Skin epidermis (tissue), 12 donors: Measurements from ENCODE around the gene ASPHD1.
"Not testable (repeated sequence)": the region's sequence is repeated elsewhere in the genome, so short reads cannot be mapped to it uniquely, and the experiment has no call there.

ENCODE experiments used
- H3K27ac ChIP-seq, 21 experiments: fragments of 200-600 bp; sonication (generic) in 11 of 21; one replicate each; pipeline ENCODE4 v1.5.0; 2020; ENCODE audit warnings: mild to moderate bottlenecking in 3 of 21, inconsistent platforms in 2 of 21, moderate library complexity in 2 of 21
- H3K4me3 ChIP-seq, 7 experiments: fragments of 200-600 bp; sonication (generic) in 2 of 7; one replicate each; pipeline ENCODE4 v1.5.0; 2020; ENCODE audit warnings: inconsistent platforms in 2 of 7, mild to moderate bottlenecking in 2 of 7, moderate library complexity in 1 of 7

The ASPHD1 gene

DNA sequence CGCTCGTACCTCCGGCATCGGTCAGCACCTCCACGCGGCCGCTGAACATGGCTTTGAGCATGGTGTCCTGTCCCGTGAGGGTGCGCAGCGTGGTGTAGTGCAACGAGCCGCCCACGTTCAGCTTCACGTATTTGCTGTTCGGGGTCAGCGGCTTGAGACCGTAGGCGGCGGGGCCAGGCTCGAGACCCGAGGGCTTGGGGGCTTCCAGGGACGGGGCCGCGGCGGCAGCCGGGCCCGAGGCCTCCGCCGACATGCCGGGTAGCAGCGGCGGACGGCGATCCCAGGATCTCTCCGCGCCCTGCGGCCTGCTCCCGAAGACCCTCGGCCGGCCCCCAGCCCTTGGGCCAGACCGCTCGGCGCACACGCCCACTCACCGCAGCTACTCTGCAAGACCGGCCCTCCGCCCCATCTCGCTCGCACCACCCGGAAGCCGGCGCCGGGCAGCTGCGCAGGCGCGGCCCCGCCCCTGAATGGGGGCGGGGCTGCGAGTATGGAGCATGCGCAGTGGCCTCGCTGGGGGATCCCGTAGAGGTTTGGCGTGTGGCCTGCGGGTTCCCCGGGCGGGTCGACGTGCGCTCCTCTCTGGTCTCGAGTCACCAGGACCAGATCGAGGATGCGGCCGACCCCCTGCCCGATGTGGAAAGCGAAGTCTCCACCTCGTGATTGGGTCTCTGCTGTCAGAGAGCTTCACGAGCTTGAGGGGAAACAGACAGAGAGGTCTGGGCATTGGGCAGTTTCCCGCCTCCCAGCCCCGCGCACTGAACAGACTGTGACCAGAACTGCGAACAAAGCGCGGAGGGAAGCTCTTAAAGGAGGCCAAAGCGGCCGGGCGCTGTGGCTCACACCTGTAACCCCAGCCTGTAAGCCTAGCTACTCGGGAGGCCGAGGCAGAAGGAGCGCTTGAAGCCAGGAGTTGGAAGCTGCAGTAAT is 25.8 kb downstream of the ASPHD1 start, which contains the start of gene KCTD13:
KCTD13 (minus strand) TSS at position 446 of the 930 bp plus-strand sequence; CDS start at position 253, 193 bp downstream.
- Histone ChIP-seq H3K4me3 (peak within 1 kb of the TSS; percentile 83 to 100 (median 97)), H3K27ac (peak within 1 kb of the TSS; percentile 9 to 93 (median 86))

DNA sequence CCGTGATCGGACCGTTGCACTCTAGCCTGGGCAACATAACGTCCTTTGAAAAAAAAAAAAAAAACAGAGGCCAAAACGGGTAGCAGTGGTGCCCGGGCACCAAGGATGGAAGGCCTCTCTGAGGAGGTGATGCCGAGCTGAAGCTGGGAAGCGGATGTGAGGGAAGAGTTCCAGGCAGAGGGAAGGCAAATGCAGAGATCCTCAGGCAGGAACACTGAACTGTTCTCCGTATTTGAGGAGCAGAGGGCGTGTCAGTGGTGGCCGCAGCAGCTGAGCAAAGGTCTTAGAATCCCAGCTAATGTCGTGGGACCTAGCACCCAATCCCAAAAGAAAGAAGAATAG is 26.4 kb downstream of the ASPHD1 start:
- peak overlapping the region; percentile 83 to 100 (median 97) for H3K4me3 ChIP-seq

DNA sequence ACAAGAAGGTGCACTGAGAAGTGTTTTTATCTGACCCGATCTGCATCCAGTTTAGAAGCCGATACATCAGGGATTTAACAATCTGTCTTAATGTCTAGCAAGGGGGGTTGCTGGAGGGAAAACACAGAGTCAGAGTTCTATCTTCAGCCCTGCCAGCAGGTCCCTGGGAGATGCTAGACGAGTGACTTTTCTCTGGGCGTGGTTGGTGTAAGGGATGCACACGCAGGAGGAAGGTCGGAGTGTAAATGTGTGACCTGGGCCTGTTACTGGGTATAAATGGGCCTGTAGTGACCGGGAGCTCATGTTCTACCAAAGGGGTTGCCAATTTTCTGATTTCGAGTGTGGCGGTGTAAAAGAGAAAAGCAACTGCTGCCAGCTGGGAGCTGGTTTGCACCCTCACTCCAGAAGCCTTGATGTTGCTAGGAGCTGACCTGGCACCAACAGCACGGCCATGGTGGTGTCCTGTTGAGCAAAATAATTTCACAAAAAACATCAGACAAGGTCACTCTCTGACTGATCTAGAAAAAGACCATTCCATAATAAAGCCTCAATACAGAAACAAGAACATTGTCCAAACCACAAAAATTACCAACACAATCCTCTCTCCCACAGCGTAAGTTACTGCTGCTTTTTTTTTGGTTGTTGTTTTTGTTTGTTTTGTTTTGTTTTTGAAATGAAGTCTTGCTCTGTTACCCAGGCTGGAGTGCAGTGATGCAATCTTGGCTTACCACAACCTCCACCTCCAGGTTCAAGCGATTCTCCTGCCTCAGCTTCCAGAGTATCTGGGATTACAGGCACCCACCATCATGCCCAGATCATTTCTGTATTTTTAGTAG is 27.0 kb downstream of the ASPHD1 start:
- peak overlapping the region in 13 of 21 experiments; percentile 63 to 92 (median 86) for H3K27ac ChIP-seq
- H3K4me3 ChIP-seq = peak overlapping the region in 3 of 7 experiments; percentile 97 to 99 (median 98)

More for the DNA sequence above, 26.4 kb downstream of the ASPHD1 start:
- H3K27ac ChIP-seq = peak overlapping the region in 20 of 21 experiments; percentile 63 to 93 (median 86)

DNA sequence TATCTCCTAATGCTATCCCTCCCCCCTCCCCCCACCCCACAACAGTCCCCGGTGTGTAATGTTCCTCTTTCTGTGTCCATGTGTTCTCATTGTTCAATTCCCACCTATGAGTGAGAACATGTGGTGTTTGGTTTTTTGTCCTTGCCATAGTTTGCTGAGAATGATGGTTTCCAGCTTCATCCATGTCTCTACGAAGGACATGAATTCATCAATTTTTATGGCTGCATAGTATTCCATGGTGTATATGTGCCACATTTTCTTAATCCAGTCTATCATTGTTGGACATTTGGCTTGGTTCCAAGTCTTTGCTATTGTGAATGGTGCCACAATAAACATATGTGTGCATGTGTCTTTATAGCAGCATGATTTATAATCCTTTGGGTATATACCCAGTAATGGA is 31.5 kb downstream of the ASPHD1 start:
- not testable (repeated sequence) for H3K27ac ChIP-seq, H3K4me3 ChIP-seq

DNA sequence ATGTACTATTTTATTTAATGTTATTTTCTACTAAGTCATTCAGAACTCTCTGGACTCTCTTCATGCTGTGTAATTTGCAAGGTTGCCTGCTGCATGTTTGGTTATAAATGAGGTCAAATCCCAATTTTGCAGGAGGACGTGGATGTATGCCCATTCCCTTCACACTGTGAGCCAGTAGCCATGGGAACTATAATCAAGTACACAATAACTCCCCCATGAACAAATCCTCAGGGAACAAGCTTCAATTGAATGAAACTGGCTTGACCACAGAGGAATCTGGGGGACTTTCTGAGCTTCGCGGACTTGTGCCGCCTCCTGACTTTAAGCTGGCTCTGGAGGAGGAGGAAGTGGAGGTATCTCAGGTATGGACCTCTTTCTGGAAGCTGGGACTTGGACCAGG is 40.4 kb downstream of the ASPHD1 start:
- Histone ChIP-seq H3K27ac (no peak overlapping the region), H3K4me3 (no peak overlapping the region)

DNA sequence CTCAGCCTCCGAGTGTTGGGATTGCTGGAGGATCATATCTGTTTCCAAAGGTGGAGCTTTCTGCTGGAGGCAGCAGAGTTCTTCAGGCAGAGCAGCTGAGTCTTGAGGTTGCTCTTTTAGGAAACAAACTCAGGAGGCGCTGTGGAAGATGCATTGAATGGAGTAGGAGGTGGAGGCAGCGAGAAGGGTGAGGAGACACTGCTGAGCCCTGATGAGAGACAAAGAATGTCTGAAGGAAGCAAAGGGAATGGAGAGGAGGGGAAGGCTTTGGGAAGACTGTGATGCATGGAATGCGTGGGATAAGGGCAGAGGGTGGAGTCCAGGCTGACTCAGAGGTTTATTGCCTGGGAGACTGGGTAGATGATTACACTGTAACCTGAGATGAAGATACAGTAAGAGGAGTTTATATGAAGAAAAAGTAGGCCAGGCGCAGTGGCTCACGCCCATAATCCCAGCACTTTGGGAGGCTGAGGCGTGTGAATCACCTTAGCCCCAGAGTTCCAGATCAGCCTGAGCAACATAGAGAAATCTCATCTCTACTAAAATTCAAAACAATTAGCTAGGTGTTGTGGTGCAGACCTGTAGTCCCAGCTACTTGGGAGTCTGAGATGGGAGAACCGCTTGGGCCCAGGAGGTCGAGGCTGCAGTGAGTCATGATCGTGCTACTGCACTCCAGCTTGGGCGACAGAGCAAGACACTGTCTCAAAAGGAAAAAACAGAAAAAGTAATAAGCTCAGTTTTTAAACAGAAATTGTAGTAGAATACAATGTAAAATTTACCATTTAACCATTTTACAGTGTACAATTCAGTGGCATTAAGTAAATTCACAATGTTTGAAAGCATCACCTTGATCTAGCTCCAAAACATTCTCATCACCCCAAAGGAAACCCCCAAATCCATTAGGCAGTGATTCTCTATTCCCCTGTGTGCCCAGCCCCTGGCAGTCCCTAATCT is 43.8 kb downstream of the ASPHD1 start:
- H3K4me3 ChIP-seq = no peak overlapping the region
- H3K27ac ChIP-seq = peak overlapping the region in 20 of 21 experiments; percentile 18 to 83 (median 66)

DNA sequence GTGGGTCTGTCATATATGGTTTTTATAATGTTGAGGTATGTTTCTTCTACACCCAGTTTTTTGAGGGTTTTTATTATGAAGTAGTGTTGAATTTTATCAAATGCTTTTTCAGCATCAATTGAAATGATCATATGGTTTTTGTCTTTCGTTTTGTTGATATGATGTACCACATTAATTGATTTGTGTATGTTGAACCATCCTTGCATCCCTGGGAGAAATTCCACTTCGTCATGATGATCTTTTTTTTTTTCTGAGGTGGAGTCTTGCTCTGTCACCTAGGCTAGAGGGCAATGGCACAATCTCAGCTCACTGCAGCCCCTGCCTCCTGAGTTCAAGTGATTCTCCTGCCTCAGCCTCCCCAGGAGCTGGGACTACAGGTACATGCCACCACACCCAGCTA is 47.6 kb downstream of the ASPHD1 start:
- H3K4me3 ChIP-seq = no peak overlapping the region
- H3K27ac ChIP-seq = no peak overlapping the region

DNA sequence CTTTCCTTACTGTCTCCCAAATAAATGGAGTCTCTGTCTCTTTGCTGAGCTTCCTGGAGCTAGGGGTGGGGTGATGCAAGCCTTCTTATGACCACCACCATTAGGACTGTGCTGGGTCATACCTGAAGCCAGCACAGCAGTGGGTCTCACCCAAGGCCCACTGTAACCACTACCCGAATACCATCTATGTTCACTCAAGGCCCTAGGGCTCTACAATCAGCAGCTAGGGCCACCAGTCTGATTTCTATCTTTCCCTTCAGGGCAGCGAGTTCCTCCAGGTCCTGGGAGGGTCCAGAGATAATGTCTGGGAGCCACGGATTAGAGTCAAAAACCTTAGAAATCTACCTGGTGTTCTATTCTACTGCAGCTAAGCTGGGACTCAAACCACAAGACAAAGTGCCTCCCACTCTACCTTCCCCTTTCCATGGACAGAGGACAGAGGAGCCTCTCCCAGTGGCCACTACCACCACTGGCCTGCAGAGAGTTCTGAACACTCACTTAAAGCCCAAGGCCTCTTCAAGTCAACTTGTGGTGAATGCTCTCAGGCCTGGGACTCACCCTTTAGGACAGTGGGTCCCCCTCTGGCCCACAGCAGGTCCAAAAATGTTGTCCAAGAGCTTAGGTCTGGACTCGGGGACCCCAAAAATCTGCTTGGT is 50.6 kb downstream of the ASPHD1 start:
- no peak overlapping the region for H3K4me3 ChIP-seq
- no peak overlapping the region for H3K27ac ChIP-seq

DNA sequence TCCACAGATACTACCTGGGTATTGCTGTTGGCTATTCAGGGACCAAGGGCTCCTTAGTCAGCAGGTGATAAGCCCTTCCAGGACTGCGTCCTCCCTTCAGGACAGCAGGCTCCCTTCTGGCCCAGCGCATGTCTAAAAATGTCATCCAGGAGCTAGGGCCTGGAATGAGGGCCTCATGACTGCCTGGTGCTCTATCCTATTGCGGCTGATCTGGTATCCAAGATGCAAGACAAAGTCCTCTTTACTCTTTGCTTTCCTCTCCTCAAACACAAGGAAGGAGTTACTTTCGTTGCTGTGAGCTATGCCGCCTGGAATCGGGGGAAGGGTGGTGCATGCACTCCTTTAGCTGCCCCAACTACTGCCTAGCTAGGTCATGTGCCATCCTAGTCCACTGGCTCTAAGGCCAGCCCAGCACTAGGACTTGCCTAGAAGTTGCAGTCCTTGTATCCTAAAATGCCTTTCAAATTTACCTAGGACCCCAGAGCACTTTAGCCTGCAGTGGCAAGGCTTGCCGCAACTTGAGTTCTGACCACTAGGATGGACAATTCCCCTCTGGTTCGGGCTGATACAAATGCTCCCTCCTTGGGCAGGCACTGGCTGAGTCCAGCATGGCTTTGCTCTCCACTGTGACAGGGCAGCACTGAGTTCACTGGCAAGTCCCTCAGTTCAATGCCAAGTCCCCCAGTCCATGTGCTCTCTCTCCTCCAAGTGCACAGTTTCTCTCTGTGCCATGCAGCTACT is 51.5 kb downstream of the ASPHD1 start:
- H3K27ac ChIP-seq = no peak overlapping the region
- no peak overlapping the region for H3K4me3 ChIP-seq
